Medulla oblongata (tissue), 1 donor: ENCODE measurements around the gene P3H2.

Source experiments
- DNase-seq: peaks from one replicate; pipeline ENCODE4 v3.0.0-alpha.2; 2015; ENCODE audit errors: extremely low spot score

The P3H2 gene

DNA sequence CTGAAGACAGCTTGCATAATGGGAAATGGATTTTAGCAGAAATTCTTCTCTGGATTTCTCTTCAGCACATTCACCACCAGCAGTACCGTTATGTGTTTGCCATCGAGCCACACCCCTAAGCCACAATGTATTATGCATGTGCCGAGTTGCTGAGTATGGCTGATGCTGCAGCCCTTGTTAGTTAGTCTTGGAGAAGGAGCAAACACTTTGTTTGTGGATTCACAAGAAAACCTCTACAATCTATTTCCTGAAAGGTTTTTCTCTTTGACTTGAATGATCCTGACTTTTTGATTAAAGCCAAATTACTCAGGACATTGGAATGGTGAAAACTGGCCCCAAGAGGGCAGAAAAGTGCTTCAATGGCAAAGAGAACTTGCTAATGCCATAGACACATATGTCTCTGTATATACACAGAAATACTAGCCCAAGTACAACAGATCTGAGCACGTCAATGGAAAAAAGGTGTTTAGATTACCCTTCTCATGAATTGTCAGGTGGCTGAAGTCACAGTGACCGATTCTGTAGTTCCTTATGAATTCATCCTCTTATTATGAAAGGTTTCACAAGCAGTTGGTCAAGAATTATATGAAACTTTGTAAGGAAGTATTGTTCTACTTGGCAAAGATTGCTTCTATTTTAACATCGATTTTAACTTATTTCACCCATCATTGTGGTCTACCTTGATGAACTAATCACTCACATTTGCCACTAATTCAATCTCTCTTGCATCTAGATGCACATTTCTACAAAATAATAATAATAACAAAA lies 103.0 kb downstream of the P3H2 start:
- peak; percentile 87 for DNase-seq

DNA sequence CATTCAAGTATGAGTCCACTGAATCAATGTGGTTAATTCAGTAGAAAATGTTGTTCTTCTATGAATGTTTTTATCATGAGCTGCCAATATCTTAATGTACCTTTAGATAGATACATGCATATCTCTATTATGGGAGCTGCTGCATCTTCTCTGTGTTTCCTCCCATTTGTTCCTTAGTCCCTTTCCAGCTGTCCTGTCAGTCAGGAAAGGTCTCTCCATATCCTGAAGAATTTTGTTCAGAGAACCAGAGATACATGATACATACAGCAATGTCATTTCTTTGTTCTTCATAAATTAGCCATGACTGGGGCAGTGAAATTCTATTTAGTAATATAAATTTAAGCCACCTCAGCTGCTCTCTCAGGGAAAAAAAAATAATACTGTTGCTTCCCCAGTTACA lies 103.7 kb downstream of the P3H2 start:
- no peak for DNase-seq

DNA sequence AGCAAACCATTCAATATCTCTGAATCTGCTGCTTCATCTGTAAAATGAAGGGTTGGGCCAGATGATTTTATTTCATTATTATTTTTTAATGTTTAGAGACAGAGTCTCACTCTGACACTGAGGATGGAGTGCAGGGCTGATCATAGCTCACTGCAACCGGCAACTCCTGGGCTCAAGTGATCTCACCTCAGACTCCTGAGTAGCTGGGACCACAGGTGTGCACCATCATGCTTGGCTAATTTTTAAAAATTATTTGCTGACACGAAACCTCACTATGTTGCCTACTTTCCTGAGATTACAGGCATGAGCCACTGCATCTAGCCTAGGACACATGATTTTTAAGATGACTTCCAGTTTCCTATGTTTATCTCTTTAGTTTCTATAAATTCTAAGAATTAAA lies 105.8 kb downstream of the P3H2 start:
- DNase-seq: no peak

DNA sequence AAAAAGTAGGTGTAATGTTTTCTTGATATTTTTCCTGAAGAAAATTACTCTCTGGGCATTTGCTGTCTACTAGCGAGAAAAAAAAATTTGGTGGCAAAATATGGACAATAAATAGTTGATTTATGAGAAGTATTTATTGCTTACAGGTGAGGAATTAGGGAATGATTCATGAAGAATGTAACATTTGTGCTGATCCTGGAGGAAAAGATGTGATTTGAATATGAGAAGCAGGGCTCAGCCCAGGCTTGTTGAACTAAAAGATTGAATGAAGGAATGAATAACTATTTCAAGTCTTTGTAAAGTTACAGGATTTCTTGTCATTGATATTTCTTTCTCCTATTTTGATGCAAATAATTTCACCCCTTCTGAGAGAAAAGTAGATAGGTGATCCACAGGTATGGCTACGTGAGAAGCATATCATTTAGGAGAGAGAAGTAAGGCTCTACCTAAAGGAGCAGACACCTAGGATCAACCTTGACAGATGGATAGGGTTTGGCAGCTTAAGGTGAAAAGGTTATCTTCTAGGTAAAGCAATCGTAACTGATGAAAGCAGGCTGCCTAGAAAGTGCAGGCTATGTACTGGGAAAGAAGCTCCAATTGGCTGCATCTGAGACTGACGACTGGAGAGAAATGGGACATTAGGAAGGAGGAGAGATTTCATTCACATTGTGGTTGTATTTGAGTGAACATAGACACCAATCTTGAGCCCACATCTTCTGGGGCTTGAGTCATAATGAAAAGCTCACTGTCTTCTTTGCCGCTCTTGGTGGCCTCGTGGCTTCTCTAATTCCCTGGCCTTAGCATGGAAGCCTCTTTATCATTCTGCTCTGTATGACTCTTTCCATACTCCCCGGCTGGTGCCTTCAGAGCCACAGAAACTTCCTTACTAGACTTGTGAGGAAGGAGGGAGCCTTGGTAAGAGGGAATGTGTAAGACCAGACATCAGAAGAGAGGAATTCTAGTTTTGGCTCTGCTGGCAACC lies 106.5 kb downstream of the P3H2 start:
- no peak for DNase-seq

DNA sequence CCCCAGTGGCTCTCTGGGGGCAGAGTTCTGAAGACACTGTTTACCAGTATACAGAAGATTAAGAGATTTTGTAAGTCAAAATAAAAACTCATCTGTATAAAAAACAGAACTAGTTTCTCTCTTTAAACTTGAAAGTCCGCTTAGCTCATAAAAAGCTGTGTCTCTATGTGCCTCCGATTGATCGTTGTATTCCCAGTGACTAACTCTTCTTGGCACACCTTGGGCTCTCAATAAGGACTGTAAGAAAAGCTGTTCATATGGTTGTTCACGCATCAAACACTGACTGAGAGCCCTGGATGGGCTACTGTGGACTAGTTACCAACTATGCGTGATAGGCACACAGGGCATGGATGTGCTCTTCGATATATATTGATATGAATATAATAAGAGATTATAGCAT lies 107.9 kb downstream of the P3H2 start:
- no peak for DNase-seq

DNA sequence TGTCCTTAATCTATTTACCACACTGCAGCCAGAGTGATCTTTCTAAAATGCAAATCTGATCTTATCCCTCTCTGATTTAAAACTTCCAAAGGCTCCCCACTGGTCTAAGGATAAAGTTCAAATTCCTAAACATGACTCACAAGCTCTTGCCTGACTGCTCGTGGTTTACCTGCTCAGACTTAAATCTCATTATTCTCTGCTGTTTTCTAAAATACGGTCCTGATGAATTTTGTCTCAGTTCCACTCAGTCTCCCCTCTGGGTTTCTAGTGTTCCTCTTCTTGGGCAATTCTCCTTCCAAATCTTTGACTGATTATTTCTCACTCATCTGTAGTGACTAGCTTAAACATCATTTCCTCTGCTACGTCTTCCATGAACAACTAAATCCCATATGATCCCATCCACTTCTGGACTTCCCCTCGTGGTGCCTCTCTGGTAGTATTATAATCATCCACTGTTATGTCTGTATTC lies 108.3 kb downstream of the P3H2 start:
- no peak for DNase-seq

DNA sequence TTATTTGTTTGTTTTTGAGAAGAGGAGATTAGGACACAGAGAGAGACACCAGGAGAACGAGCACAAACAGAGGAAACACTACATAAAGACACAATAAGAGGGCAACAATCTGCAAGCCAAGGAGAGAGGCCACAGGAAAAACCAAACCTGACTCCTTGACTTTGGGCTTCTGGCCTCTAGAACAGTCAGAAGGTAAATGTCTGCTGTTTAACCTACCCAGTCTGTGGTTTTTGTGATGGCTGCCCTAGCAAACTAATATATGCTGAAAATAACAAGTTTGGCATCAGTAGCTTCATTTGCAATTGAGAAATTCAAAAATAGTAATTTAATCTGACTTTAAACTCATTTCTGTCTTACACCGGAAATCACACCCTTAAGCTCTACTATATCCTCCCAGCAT lies 110.2 kb downstream of the P3H2 start:
- no peak for DNase-seq

DNA sequence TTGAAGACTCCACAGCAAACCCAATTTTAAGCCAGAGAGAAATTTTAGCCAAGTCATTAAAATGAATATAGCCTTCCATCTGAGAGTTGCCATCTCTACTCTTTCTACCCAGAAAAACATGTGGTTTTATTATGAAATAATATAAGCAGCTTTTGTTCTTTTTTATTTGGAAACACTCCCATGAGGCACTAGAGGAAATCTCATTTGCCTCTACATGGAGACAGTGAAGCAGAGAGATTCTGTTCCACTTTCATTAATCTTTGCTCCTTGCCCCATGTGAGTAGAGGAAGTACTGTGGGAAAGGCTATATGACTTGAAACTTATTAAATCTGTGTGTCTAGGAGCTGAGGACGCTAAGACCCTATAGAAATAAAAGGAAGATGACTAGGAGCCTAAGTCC lies 111.1 kb downstream of the P3H2 start:
- DNase-seq: peak; percentile 18

DNA sequence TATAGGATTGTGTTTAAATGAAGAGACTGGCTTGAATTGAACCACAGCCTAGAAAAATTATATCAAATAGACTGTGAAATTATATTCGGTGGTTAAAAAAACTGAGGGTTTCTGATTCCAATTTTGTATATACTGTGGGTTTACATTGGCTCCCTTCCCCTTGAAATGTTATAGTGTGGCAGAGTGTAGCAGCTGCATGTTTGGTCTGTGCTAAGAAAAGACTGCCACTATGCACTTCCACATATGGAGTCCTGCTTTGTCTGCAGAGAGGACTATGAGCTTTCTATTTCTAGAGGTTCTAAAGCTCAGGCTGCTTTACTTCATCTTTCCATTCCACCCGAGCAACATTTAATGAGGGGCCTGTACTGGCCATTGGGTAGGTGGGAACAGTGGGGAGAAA lies 112.3 kb downstream of the P3H2 start:
- DNase-seq: no peak

DNA sequence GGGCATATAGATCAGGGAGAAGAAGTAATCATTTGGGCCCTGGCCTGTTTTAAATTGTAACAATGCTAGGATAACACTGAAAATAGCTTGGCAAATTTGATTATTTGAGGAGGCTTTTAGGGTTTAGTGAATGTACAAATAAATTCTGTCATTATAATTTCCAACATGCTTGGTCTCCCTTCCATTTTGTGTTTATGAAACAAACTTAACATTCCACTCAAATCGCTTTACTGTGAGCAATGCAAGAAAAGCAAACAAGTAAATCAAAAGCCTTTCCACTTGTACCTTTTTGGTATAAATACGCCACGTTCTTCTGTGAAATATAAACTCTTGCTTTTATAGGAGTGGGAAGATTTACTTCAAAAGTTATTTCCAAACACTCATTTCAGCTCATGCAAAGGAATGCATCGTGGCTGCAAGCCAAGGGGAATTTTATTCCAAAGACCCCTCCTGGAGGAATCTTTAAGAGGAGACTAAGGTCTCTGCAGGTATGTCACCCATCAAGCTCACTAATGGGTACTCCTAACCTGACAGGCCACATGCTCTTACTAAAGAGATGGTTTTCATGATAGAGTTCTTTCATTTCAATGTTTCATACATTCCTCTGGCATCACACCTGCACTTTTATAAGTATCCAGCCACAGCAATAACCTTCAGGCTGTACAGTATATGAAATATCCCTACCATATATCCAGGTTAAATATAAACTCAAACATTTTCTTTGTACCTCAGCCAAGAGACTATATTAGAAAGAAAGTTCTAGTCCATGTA lies 115.2 kb downstream of the P3H2 start:
- DNase-seq: no peak

DNA sequence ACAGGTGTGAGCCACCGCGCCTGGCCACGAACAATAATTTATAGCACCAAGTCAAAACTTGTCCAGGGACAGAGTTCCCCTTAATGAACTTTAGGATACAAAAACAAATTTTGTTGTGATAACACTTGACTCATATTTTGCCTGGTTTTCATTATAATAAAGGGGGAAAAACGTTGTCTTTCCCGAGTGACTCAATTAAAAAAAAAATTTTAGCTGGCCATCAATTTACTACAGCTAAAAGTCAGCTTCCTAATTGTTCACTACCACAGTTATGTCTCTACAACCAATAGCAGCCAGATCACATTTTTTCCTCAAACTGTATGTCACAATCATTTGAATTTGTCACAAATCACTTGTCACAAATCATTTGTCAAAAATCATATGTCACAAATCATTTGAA lies 116.0 kb downstream of the P3H2 start:
- no peak for DNase-seq

DNA sequence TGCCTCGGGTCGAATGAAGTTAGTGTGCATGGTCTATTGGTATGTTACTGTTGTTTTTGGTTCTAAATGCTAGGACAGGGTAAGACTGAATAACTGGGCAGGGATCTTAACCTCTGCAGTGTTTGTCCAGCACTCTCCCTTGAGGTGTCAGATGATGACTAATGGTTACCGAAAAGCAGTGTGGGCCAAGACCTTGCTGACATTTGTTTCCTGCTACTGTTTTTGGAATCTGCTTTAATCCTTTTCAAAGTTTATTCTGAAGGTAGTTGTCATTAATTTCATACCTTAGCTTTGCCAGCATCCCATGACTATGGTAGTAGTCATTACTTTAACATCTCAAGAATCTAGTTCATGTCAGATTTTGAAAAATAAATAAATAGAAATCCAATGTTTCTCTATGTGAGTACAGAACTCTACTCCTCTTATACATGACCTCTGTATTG lies 117.0 kb downstream of the P3H2 start:
- no peak for DNase-seq

DNA sequence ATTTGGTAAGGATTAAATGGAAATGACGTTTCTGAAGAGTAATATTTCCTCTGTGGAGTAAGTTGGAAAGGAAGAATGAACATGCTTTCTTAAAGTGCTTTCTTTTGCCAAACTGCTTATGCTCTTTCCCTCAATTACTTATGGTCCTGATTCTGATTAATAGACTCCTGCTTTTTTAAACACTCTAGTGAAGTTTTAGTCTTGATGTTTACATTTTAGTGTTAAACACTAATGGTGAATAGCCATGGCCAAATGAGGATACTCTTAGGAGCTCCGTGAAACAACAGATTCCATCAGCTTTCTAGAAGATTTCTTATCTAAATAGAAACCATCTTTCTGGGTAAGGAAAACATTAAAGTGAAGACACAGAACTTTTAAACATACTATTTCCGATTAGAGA lies 117.6 kb downstream of the P3H2 start:
- no peak for DNase-seq

DNA sequence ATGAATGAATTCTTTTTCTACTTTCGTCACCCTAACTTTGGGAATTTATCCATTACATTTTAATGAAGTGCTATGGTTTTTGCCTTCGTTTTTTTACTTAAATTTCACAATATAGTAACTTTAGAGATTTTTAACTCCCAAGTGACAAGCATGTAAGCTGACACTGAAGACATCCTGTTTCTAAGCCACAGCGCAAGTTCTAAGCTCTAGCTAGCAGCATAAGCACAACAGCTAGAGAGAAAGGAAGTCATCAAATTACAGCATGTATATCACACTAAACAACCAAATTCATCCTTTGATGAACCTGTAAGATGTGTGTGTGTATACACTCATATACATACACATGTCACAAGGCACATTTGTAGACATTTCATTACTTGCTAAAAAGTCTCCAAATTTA lies 119.3 kb downstream of the P3H2 start:
- DNase-seq: no peak

DNA sequence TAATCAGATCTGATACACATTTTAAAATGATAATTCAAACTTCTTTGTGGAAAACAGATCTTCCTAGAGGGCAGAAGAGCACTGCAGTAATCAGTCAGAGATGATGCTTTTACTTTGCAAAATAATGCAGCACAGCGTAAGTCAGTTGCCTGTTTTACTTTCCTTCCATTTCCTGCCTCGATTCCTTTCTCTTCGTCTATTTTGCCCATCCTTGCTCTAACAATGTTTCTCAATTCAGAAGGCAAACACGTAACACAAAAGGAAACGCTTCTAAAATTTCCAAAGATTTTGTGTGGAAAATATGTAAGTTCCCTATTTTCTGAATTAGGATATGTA lies 119.9 kb downstream of the P3H2 start:
- no peak for DNase-seq

DNA sequence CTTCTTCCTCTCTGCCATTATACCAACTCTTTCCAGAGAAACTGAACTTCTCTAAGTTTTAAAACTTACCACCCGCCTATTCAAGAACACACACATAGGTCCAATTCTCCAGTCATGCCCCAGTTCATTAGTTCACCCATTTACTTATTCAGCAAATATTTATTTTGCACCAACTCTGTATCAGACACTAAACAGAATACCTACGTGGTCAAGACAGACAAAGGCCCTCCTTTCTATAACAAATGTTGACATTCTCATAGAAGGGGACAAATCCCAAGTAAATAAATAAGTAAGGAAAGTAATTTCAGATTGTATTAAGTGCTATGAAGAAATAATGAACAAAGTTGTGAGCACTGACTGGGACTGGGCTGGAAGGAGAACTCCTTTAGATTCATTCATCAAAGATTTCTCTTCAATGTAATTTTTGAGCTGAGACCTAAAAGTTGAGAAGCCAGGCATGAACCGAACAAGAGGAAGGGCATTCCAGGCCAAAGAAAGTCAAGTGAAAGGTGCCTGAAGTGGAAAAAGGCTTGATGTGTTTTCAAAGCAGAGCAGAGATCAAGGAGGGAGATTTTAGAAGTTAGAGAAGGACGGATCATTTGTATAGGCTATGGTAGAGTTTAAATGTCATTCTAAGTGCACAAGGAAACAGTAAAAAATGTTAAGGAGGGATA lies 120.4 kb downstream of the P3H2 start:
- no peak for DNase-seq

DNA sequence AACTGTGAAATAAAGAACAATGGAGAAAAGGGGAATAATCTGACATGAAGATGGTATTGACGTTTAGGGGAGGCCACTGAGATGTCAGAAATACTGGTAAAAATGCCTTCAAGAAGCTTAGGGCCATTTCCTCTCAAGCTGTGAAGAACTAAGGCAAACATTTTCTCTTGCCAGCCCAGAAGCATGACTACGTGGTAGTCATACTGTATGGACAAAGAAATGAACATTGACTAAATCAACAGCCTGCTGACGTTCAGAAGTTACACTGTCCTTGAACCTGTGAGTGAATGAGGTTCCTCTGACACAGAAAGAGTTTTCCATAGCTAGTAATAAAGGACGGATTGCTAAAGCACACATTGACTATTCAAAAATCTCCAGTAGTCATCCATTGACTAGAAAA lies 121.0 kb downstream of the P3H2 start:
- DNase-seq: no peak

DNA sequence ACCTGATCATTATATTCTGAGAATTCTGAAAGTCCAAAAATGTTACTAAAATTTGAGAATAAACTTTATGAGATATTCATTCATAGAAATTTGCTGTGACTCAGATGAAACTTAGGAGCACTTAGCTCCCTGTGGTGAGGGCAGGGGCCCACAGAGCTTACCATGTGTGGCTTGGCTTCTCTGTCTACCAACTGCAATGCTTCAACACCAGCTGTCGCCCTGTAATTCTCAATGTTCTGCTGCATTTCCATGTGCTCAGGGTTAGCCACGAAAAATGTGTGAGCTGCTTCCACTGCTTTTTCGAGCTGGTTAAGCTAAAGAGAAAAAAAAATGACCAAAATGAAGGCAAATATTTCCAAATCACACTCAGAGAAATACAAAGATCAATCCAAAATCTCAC lies 125.6 kb downstream of the P3H2 start:
- DNase-seq: no peak

DNA sequence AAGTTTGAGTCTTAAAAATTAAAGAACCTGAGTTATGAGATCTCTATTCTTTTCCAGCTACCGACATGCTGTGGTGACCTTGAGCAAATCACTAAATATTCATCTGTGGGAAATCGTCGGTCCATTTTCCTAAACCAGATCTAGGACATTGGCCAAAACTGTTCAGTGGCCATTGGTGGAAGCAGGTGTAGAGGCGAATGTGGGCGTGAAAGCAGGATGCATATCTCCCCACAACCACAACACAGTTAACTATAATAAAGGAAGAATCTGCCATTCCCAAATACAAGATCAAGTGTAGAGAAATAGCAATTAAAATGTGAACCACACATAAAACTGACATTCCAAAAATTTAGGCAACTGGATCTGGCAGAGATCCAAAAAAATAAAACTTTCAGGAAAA lies 129.9 kb downstream of the P3H2 start:
- DNase-seq: no peak

DNA sequence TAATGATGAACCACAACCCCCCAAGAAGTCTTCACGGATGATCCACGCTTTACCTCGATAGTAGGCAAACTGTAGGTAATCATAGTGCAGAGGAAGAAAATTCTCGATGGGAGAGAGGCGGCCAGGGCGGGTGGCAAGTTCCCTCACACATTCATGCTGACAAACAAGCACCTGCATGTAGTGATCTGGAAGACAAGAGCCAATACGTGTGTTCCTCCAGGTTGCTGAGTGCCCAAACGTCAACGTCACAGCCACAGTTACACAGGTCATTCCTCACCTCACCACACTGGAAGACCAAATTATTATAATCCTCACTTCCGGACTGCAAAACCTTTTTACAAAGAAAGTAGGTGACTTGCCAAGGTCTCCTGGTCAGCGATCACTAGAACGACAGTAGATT lies 131.8 kb downstream of the P3H2 start:
- DNase-seq: no peak

DNA sequence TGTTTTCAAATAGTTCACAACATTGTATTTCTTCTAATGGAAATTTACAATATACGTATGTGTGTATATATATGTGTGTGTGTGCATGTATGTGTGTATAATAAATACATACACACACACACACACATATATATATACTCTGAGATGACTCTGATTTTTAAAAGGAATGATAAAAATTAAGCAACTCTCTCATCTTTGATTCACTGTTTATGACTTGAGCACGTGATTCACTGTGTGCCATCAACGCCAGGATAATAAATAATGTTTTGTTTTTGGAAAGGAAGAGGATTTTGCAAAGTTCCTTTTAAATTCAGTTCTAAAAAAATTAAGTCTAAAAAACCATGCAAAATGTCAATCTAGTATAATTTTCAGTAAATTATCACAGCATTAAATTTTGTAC lies 132.4 kb downstream of the P3H2 start:
- DNase-seq: no peak

DNA sequence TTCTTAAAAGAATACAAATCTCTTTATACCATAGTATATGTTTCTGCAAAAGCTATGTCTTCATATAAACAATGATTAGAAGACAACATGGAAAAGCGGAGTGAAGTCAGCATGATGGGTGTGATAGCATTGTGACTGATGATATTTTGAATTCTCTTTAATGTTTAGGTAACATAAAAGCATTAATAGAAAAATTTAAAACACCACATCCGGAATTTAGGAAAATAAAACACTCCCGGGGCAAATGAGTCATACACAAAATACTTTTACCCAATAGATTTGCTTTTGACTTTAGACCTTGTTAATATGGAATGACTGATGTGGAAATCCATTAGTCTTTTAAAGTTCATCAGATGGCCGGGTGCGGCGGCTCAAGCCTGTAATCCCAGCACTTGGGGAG lies 134.7 kb downstream of the P3H2 start:
- DNase-seq: no peak
